Retinal pigment epithelial cell (primary cell): ENCODE results near the gene FAM181B.

Experiments used
- DNase-seq: peaks from one replicate; pipeline ENCODE4 v3.0.0-alpha.2; 2010; ENCODE audit warnings: low read depth
- H3K4me3 ChIP-seq: 2 replicates; pipeline ENCODE4 v1.5.1; 2011; ENCODE audit warnings: mild to moderate bottlenecking, low read length, control low read depth, moderate library complexity
- TF ChIP-seq, protein P1 (sequence below): conservative IDR thresholded peaks from 2 replicates; pipeline ENCODE4 v1.5.1; 2011; ENCODE audit warnings: low read depth, low read length, control low read depth, inconsistent platforms

Gene FAM181B

DNA sequence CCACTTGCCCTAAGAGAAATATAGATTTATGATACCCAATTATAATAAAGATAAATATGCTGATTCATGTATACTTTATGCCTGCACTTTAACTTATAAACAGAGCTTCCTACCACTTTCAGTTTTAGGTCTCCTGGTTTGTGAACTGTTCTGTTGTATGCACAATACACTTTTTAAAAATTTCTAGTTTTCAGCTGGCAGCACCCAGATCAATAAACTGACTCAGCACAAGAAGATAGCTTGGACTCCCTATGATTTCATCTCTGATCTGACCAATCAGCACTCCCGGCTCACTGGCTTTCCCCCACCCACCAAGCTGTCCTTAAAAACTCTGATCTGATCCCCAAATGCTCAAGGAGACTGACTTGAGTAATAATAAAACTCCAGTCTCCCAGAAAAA lies 33.5 kb upstream of the FAM181B start:
- TF ChIP-seq, protein P1, sequence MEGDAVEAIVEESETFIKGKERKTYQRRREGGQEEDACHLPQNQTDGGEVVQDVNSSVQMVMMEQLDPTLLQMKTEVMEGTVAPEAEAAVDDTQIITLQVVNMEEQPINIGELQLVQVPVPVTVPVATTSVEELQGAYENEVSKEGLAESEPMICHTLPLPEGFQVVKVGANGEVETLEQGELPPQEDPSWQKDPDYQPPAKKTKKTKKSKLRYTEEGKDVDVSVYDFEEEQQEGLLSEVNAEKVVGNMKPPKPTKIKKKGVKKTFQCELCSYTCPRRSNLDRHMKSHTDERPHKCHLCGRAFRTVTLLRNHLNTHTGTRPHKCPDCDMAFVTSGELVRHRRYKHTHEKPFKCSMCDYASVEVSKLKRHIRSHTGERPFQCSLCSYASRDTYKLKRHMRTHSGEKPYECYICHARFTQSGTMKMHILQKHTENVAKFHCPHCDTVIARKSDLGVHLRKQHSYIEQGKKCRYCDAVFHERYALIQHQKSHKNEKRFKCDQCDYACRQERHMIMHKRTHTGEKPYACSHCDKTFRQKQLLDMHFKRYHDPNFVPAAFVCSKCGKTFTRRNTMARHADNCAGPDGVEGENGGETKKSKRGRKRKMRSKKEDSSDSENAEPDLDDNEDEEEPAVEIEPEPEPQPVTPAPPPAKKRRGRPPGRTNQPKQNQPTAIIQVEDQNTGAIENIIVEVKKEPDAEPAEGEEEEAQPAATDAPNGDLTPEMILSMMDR: no peak
- no peak for DNase-seq

DNA sequence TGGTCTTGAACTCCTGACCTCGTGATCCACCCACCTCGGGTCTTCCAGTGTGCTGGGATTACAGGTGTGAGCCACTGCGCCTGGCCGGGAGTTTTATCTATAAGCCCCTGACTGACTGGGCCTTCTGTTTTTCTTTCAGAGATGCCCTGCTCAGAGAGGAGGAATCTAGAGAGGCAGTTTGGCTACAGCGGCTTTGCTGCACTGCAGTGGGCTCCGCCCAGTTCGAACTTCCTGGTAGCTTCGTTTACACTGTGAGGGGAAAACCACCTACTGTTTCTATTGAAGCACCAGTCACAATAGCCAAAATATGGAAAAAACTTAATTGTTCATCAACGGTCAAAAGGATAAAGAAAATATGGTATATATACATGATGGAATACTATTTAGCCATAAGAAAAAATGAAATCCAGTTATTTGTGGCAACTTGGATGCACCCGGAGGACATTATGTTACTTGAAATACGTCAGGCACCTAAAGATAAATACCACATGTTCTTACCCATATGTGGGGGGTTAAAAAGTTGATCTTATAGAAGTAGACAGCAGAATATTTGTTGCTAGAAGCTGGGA lies 31.9 kb upstream of the FAM181B start:
- TF ChIP-seq, protein P1: no peak
- H3K4me3 ChIP-seq: no peak overlapping the region
- DNase-seq: no peak

More for the DNA sequence above, 33.5 kb upstream of the FAM181B start:
- no peak overlapping the region for H3K4me3 ChIP-seq

DNA sequence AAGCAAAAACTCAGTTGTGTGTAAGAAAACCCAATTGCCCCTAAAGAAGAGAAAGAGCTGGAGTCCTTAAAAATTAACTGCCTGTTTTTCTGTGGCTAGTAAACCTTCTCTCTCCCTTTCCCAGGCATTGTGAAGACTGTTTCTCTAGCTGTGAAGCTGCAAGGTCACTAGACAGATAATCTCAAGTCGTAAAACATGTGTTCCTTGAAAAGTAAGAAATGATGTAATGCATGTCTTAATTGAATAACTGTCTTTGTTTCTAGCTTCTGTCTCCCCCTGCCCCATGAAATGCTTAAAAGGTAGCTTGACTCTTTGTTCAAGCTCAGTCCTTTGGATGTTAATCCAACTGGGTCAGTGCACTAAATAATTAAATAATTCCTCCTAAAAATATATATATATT lies 29.5 kb upstream of the FAM181B start:
- H3K4me3 ChIP-seq: no peak overlapping the region
- TF ChIP-seq, protein P1: no peak

DNA sequence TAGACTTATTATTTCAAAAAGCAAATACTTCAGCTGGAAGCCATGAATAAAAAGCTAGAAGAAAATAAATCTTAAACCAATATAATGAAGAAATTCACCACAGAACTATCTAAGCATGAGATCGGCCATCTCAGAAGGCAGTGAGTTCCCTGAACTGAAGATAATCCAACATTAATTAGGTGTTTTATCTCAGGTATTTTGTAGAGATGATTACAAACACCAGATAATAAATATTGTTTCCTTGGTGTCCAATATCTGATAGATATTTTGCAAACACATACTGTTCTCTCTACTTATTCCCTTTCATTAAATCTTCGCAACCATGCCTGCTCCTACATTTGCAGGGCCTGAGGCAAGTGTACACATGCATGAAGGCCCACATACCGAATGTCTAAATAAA lies 26.0 kb upstream of the FAM181B start:
- no peak for DNase-seq
- TF ChIP-seq, protein P1: no peak
- H3K4me3 ChIP-seq: no peak overlapping the region

More for the DNA sequence above, 29.5 kb upstream of the FAM181B start:
- DNase-seq: no peak

DNA sequence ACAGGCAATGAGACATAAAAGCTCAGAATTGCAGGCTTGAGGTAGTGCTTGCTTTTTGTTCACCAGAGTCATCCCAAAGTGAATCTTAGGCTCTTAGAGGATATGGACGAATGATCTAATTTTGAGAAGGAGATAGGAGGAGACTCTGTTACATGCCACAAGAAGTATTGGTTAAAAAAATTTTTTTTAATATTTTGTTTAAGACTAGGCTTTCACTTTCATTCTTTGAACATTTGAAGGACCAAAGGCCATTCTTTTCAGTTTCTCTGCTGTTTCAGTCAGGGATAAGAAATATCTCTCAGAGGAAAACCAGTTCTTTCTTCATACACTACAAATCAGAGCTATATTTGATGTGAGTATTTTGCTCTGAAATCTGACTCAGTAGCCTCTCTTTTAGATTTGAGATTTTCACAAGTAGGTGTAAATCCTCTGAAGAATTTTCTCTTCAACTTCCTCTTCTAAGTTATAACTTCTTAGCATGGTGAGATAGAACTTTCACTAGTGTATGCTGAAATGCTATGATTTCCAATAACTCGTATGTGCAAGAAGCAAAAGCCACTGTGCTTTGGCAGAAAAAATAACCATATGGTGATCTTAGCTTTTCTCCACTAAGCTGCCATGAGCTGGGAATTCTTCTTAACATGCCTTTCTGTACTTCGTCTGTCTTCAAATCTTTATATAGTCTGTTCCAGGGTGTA lies 24.1 kb upstream of the FAM181B start:
- no peak overlapping the region for H3K4me3 ChIP-seq
- DNase-seq: no peak
- TF ChIP-seq, protein P1: no peak

GRCh38 chr11:82756765-82757639 lies 23.3 kb upstream of the FAM181B start:
- no peak for DNase-seq
- TF ChIP-seq, protein P1: no peak
- no peak overlapping the region for H3K4me3 ChIP-seq
